ENCODE data around the gene MSLN.

- TF ChIP-seq CTCF (IDR thresholded peaks at IDR 0.05; ENCODE audit: low read length) (no peak), EZH2 (IDR thresholded peaks at IDR 0.05; ENCODE audit: borderline replicate concordance, low read length) (no peak)
These were observed 17.9 kb downstream of the MSLN start for GRCh38 chr16:778447-778846.

Data from OCI-LY1 (cell line).